ENCODE data around the gene SRMS. TPM values are rescaled to one million over a fixed set of nuclear protein-coding genes. Genes with fewer than 3 reads are reported as not detected.
A peak's percentile ranks its signal among the peaks of the same experiment; 100 is the strongest.

SRMS gene
- total and polyA plus RNA-seq, 2 of the 13 experiments (the other 11 are each of a cell fraction or from before 2014, with no cell fraction given): not detected

- TF ChIP-seq YEATS2 (CRISPR knock-in tag; IDR thresholded peaks at IDR 0.05; ENCODE audit: borderline replicate concordance) (no peak), ZNF263 (CRISPR knock-in tag; IDR thresholded peaks at IDR 0.05) (no peak)
Observed at GRCh38 chr20:63497946-63498935, 49.3 kb downstream of the SRMS start (continued).

- CTCF ChIA-PET (ENCODE audit: low intra/inter-chr PET ratio, low total read pairs): no interaction called here
- FAIRE-seq: no peak
- DNase-seq (ENCODE audit: low spot score): no peak
Observed at GRCh38 chr20:63497138-63497945, 50.2 kb downstream of the SRMS start.

More at GRCh38 chr20:63497138-63497945, 50.2 kb downstream of the SRMS start:
- 0 out of 2 replicates have a peak, but pooled peaks cover 5% of the 10 kb centered on the region for H3K4me1 ChIP-seq (ENCODE audit: insufficient read depth, low read length)
- H3K4me2 ChIP-seq (ENCODE audit: low read depth, low read length): no peak overlapping the region
- H3K27me3 ChIP-seq (ENCODE audit: control insufficient read depth in 1 of 2, insufficient read depth in 2 of 2, low read length in 2 of 2): peaks cover 37 to 74% of the 10 kb centered on the region in 2 experiments
- no peak overlapping the region; a peak in 1 of 6 replicates for H3K4me3 ChIP-seq (replicated peaks in 1 of 3; ENCODE audit: insufficient read depth in 1 of 3, low read depth in 2 of 3, low read length in 3 of 3)
- no peak for ATAC-seq
- peaks cover 6% of the 10 kb centered on the region; the same call in 1 of the 2 replicates for H4K20me1 ChIP-seq (ENCODE audit: insufficient read depth, low read length)
- 26% methylated on average over 20 of the region's 20 CpGs for WGBS (ENCODE audit: low lambda C conversion rate)
- in situ Hi-C loops (cut with HindIII; ENCODE audit: extremely low pct_ligation_motif_present, low pct_unique_long_range_greater_than_20kb) (no loop called here), intact Hi-C loops (cut with micrococcal nuclease; ENCODE audit: unreplicated experiment) (no loop called here)
- POLR2A ChIA-PET: no interaction called here
- H3K27ac ChIP-seq (ENCODE audit: extremely low read length, insufficient read depth, low read length): no peak overlapping the region
- H3K9ac ChIP-seq (ENCODE audit: insufficient read depth, low read depth, low read length): no peak overlapping the region
- no peaks in the 10 kb centered on the region for H3K9me3 ChIP-seq (ENCODE audit: low read length)
- no peaks in the 10 kb centered on the region for H3K36me3 ChIP-seq (replicated peaks in 1 of 2; ENCODE audit: control insufficient read depth in 1 of 2, insufficient read depth in 2 of 2, low read length in 2 of 2)
- H2AFZ ChIP-seq (ENCODE audit: low read length): no peak overlapping the region
- TF ChIP-seq PITX1 (CRISPR knock-in tag; IDR thresholded peaks at IDR 0.05): no peak
- TF ChIP-seq PHF5A (CRISPR knock-in tag; IDR thresholded peaks at IDR 0.05; ENCODE audit: low read depth, unreplicated experiment): no peak
- 0 out of 2 replicates have a peak, but pooled peaks have one; percentile 16 for TF ChIP-seq ZNF788 (CRISPR knock-in tag; IDR thresholded peaks at IDR 0.05; ENCODE audit: borderline replicate concordance)
- TF ChIP-seq NFKBIZ (CRISPR knock-in tag; IDR thresholded peaks at IDR 0.05): no peak
- TF ChIP-seq BATF2 (CRISPR knock-in tag; IDR thresholded peaks at IDR 0.05): no peak
- no peak for TF ChIP-seq MEF2D (CRISPR knock-in tag; IDR thresholded peaks at IDR 0.05)
- TF ChIP-seq HNRNPL (IDR thresholded peaks at IDR 0.05; ENCODE audit: low read depth, low read length): 0 out of 2 replicates have a peak, but pooled peaks have one; percentile 4
- TF ChIP-seq KLF9 (CRISPR knock-in tag; IDR thresholded peaks at IDR 0.05; ENCODE audit: low read depth): no peak
- no peak for TF ChIP-seq SMARCC2 (IDR thresholded peaks at IDR 0.05)
- no peak for TF ChIP-seq ZNF674 (CRISPR knock-in tag; IDR thresholded peaks at IDR 0.05; ENCODE audit: low read depth)
- peak; percentile 1 for TF ChIP-seq AGO1 (IDR thresholded peaks at IDR 0.05; ENCODE audit: low read depth, low read length, poor library complexity, severe bottlenecking)
- no peak for TF ChIP-seq ZNF510 (CRISPR knock-in tag; IDR thresholded peaks at IDR 0.05; ENCODE audit: low read depth)
- TF ChIP-seq SP5 (CRISPR knock-in tag; IDR thresholded peaks at IDR 0.05; ENCODE audit: borderline replicate concordance, low read depth): no peak
- H3K79me2 ChIP-seq (ENCODE audit: insufficient read depth, low read length): no peaks in the 10 kb centered on the region
- no TSS peak for BruUV-seq (replicated peaks)
